ENCODE measurements around the gene SMOC2.
A peak's percentile ranks its signal among the peaks of the same experiment; 100 is the strongest.

The SMOC2 gene

DNA sequence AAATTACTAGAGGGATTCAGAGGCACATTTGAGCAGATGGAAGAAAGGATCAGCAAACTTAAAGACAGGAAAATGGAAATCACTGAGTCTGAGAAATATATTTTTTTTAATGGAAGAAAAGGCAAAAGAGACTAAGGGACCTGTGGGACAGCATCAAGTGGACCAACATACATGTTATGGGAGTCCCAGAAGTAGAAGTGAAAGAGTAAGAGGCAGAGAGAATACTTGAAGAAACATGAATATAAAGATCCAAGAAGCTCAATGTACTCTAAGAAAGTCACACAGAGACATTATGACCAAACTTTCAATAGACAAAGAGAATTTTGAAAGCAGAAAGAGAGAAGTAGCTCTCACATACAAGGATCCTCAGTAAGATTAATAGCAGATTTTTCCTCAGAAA, 39.5 kb downstream of the SMOC2 start:
- no peak for DNase-seq (ENCODE audit: low read depth, low spot score)

DNA sequence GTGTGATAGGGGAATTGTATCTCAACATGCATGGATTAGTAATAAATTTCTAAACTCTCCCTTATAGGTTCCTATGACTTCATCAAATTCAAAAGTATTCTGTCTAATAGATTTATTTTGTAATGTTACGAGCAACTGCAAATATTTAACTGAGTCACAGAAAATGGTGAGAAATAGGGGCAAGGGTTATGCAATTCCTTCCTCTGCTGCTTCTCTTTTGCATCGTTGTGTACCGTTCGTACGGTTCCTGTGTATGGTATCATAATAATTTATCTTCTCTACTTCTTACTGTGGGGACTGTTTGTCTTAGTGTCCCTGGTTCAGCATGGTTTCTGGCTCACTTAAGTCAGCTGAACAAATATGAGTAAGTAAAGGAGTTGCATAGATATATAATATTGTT, 44.8 kb downstream of the SMOC2 start:
- DNase-seq (ENCODE audit: low read depth, low spot score): no peak

DNA sequence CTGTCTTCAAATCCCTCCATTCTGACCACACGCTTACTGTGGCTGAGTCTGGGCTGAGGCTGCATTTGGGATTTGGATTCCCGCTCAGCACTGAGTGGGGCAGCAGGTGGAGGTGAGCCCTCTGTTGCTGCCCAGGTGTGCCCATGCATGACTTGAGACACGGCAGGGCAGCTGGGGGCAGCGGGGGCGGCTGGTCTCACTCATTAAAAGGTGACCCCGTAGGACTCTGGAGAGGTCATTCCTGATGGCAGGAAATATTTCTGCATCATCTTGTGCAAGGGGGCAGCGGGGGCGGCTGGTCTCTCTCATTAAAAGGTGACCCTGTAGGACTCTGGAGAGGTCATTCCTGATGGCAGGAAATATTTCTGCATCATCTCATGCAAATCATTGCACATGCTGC, 49.8 kb downstream of the SMOC2 start:
- DNase-seq (ENCODE audit: low read depth, low spot score): no peak

DNA sequence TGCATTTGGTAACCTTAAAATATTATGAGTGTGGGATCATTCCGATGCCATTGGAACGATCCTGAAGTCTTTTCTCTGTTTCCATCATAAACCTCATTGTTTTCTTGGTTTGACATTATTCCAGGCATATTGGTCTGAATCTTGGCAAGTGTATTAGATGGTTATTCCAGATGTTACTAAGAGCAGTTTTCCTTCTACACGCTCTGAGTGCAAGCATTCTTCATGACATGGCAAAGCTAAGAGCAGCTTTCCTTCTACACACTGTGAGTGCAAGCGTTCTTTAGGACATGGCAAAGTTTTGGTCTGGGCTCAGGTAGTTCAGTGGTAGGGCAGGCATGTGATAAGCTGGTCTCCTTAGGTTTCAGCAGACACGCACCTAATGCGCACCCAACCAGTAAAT, 53.0 kb downstream of the SMOC2 start:
- no peak for DNase-seq (ENCODE audit: low read depth, low spot score)

DNA sequence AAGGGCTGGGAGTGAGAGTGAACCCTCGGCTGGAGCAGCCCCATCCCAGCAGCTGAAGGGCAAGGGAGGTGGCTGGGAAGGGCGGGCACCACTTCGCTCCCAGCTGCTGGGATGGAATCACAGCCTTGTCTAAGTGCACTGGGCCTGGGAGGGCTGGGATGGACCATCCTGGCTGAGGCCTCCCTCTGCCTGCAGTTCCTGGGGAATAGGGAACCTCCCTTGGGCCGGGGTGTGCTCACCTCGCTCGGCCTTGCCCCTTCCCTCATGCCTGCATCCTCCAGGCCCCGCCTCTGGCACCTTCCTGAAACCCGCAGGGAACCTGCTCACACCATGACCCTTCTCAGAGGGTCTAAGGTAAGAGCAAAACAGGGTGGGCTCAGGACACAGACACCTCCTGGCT, 53.7 kb downstream of the SMOC2 start:
- DNase-seq (ENCODE audit: low read depth, low spot score): no peak

DNA sequence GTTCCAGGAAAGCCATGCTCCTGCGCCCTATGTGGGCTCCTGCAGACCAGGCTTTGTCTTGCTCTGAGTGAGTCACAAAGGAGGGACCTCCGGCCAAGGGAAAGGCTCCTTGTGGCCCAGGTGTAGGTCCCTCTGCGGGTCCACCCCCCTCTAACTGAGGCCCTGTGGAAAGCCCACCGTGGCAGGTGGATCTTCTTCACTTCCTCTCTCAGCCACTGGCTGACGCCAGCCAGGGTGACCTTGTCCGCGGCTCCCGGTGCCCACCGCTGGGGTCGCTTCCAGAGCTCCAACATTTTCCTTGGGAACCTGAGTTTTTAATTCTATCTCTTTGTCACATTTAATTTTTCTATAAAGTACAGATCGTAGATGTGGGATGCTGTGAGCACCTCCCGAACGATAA, 54.1 kb downstream of the SMOC2 start:
- DNase-seq (ENCODE audit: low read depth, low spot score): no peak

DNA sequence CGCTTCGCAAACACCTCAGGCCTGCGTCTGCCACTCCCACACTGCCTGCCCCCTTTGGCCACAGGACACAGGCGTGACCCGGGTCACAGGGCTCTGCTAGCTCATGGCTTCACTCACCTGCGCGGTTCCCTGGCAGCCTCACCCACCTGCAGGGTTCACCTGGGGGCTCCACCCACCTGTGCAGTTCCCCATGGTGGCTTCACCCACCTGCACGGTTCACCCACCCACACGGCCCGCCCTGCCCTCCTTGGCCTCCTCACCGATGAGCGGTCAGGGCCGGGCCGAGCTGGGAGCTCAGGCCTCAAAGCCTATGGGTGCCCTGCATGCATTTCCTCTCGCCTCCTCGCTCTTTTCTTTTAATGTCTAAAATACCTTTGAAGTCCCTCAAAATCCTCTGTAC, 54.7 kb downstream of the SMOC2 start:
- no peak for DNase-seq (ENCODE audit: low read depth, low spot score)

DNA sequence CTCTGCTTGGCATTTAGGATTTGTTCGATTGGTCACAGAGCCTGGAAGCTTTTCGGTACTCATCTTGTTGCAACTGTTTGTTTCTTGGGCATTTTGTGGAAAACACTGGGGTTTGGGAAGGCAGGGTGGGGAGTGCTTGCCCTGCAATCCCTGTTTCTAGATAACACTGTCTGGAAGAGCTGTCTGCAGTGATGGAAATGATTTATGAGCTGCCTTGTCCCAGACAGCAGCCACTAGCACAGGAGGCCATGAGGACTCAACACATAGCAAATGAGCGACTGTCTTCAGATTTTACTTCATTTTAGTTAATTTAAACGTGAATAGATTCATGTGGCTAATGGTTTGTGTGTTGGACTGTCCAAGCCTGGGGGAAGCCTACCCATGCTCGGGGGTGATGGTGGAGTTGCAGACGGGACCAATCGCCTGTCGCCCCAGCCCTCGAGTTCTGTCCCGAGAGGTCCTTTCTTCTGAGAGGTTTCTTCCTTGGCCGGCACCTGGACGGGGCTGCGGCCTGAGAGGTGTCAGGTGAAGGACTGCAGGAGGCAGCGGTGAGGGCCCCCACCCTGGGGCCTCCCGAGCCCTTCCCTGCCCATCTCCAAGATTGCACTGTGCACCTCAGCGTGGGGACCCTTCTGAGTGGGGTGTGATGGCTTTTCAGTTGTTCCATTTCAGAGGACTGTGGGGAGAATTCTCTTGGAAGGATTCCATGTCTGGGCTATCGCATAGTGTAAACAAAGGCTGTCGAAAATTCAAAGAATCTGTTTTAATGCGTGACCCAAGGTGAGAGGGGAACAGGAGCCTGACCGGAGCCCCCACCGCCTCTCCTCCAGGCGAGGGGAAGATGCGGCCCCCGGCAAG, 55.4 kb downstream of the SMOC2 start:
- peak; percentile 35 for DNase-seq (ENCODE audit: low read depth, low spot score)

DNA sequence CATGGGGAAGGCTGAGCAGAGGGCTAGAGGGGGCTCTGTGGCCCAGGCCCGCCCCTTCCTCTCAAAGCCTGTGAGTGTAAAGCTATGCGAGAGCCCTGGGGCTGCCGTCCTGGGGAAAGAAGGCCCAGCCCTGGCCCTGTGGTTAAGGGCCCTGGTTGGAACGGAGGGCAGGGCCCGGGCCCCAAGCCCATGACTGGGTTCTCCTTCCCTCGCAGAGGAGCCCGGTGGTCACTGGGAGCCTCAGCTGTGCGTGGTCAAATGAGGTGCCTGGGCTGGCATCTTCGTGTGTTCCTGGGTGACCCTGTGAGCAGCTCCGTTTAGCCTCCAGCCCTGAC, 56.0 kb downstream of the SMOC2 start:
- DNase-seq (ENCODE audit: low read depth, low spot score): peak; percentile 69

DNA sequence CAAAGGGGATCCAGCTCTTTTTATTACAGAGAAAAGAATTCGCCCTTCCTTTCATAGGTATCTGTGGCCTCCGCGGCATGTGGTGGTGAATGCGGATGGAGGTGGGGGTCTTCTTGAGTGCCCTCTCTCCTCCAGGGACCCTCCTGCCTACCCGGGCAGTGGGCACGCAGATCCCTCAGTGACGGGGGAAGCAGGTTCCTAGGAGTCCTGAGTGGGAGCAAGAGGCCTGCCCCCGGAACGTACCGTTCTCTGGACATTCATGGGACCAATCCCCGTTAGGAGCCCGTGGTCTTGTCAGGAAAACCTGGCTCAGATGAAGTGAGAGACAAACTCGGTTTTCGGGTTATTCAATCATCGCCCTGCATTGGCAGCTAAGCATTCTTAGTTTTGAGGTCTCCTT, 56.4 kb downstream of the SMOC2 start:
- no peak for DNase-seq (ENCODE audit: low read depth, low spot score)

DNA sequence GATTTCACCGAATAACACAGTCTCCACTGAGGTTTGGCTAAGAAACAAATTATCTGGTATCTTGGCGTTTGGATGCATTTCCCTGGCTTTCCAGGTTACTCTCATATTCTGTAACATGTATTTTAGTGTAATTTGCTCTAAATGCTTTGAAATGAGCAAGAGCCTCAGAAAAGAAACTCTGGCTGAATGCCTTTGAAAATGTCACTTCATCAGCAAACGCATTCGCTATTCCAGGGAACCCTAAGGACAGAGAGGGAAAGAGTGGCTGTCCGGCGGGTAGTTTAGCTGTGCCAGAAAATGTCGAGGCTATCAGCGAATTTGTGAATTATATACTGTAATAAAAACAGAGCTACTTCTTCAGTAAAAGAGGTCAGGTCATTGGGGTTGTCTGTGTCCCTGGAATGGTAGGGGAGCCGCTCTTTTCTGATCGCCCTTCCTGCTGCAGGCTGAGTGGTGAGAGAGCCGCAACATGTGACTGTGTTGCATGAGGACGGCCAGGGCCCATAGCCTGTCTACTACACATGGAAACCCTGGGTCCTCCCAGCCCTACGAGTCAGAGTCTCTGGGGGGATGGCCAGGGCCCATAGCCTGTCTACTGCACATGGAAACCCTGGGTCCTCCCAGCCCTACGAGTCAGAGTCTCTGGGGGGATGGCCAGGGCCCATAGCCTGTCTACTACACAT, 57.3 kb downstream of the SMOC2 start:
- no peak for DNase-seq (ENCODE audit: low read depth, low spot score)

DNA sequence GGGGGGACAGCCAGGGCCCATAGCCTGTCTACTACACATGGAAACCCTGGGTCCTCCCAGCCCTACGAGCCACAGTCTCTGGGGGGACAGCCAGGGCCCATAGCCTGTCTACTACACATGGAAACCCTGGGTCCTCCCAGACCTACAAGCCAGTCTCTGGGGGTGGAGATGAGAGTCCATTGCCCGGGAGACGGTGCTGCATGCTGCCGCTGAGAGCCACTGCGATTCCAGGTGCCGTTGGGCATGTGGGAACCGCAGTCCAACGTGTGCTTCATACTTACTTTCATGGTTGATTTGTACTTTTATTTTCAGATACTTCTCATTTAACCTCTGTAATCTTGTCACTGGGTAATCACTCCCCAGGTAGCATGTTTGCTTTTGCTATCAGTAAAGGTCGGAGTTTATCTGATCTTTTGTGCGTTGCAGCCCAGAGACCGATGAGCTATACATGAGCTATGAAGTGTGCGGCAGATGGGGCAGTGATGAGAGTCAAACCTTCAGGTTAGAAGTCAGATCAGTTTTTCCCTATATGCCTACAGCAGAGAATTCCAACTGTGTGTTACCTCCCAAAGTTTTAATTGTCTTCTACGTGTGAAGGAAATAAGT, 58.2 kb downstream of the SMOC2 start:
- no peak for DNase-seq (ENCODE audit: low read depth, low spot score)

DNA sequence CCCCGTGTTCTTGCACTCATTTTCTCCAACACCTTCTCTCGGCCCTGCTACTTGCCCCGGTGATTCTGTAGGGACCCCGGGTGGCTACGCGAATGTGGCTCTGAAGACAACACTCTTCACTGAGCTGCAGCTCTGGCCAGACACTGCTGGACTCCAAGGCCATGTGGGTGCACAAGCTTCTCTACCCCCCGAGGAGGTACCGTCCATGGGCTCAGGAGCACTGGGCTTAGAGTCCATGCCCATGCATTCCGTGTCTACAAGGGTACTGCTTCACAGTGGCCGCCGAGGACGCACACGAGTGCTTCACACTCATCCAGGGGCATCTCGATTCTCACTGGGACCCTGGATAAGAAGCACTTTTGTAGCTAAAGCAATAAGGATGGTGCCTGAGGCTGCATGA, 59.5 kb downstream of the SMOC2 start:
- no peak for DNase-seq (ENCODE audit: low read depth, low spot score)

DNA sequence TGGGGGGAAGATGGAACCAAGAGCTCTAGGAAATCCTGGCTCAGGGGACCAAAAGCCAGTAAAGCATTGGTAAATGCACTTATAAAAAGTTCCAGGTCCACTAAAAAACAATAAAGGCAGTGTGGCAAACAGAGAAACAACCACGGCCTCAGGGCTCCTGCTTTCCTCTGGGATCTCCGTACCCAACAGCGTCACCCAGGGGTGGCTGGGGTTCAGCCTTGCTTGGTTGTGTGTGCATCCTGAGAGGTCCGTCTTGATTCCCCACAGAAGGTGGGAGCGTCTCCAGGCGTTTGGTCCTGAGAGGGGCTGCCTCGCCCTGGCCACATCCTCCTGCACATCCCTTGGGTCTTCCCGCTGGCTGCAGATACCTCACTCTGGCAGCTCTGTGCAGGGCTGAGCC, 60.6 kb downstream of the SMOC2 start:
- DNase-seq (ENCODE audit: low read depth, low spot score): no peak

DNA sequence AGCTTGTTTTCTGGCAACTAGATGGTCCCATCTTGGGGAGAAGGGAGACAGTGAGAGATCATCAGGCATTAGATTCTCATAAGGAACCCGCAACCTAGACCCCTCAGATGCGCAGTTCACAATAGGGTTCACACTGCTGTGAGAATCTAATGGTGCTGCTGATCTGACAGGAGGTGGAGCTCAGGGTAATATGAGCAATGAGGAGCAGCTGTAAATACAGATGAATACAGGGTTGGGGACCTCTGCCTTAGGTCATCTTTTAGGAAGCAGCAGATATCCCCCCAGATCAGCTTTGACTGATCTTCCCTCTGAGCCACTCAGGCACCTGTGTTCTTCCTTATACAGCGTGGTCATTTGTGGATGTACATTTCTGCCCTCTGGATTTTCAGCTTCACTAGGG, 63.4 kb downstream of the SMOC2 start:
- DNase-seq (ENCODE audit: low read depth, low spot score): no peak

DNA sequence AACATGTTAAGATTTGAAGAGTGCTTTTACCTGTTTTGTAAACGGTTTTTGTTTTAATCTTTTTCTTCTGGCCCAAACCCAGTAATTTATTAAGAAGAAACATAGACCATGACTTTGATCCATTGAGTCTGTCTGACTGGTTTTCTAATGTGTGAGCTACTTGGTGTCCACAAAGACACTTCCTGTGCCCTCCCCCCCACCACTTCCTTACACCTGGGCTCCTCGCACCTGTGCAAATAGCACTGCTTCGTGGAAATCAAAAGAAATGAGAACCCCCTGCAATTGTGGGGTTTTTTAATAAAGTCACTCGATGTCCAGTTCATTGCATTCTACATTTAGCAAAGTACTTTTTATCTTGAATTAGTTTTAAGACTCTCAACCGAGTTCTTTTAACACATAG, 65.5 kb downstream of the SMOC2 start:
- no peak for DNase-seq (ENCODE audit: low read depth, low spot score)

DNA sequence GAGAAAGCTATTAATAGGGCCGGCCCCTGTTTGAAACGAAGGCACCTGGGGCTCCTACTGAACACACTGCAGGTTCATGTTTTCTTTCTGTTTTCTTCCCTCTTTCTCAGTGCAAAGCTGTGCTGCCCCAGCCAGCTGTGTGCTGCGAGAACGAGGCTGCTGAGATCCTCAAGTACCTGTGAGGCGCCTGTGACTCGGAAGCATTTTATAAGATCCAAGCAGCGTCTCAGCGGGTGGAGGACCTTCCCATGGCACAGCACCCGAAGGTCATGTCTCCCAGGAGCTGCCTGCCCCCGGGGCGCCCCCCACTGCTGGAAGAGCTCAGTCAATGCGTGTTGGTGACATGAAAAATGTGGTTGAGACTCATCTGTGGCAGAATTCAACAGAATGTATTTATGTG, 66.3 kb downstream of the SMOC2 start:
- DNase-seq (ENCODE audit: low read depth, low spot score): no peak

DNA sequence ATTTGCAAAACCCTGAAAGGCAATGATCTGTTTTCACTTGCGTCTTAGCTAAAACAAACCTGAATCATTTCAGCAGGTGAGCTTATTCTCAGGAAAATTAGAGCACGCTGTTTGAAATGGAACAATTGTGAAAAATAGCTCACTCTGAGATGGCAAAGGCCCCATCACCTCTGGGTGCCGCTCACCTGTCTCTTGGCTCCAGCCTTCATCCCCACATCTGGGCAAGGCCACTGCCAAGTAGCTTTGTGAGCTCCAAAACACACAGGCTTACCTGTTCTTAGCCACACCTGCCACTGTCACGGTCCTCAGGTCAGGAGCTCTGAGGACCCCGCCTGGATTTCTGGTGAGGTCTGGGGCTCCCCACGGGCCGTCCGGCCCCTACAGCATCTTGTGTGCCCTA, 66.7 kb downstream of the SMOC2 start:
- DNase-seq (ENCODE audit: low read depth, low spot score): no peak

DNA sequence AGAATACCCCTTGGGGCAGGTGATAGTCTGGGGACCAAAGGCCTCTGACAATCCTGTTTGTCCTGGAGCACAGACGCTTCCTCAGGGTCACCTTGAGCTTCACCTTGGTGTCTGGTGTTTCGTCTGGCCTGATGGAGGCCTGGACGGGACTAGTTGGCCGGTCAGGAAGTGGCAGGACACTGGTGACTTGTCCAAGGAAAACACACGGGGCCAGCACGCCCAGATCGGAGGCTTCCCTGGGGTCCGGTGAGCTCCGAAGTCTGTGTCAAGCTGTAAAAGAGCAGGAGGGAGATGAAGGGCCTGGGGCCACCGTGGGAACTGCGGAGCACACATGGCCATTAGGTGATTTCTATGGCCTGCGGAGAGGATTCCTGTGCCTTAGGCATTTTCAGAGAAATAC, 67.9 kb downstream of the SMOC2 start:
- no peak for DNase-seq (ENCODE audit: low read depth, low spot score)

DNA sequence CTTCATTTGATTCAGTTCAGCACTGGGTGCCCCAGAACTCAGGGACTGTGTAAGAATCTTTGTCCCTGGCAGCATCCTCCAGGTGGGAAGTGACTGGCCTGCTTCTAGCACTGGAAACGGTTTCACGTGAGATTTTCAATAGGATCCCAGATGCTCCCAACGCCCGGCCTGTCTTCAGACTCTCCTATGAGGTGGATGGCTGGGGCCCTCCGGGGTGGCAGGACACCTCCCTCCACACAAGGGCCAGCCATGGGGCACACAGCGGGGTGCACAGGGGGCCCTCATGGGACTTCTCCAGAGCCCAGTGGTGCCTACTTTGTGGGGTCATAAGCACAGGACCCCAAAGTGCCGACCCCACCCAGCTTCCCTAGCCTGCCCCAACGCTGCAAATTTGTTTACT, 72.8 kb downstream of the SMOC2 start:
- no peak for DNase-seq (ENCODE audit: low read depth, low spot score)

DNA sequence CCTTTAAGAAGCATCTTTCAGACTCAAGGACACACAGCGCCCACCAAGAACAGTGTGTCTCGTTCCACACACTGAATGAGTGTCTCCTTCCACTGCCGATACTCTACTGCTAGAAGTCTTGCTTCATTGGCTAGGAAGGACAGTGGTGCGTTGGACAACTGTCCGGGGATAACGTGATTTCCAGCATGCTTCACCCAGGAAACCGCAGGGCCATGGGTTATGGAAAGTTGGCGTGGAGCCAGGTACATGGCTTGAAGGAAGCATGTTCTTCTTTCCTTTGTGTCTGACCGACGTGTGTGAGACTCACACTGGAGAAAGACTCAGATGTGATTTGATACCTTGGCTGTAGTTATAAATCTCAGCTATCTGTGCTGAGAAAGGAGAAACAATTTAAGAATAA, 73.2 kb downstream of the SMOC2 start:
- no peak for DNase-seq (ENCODE audit: low read depth, low spot score)

DNA sequence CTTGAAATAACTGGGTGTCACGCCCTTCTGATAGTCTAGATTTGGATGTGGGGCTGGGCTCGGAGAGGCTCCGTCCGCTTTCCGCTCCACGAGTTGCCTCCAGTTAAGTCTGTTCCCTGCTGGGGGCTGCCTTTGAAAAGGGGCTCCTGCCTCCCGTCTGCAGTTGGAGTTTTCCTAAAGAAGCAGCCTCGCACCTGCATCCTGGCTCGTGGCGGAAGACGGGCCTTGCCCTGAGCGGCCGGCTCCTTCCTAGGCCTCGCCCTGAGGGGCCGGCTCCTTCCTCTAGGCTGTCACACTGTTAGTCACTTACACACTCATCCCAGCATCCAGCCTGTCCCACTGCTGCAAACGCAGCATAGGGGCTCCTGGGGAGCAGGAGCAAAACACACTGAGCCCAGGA, 74.4 kb downstream of the SMOC2 start:
- peak; percentile 62 for DNase-seq (ENCODE audit: low read depth, low spot score)

All from ELF-1 (cell line).